Stimulated activated CD8-positive, alpha-beta memory T cell treated with anti-CD3 and anti-CD28 coated beads, Interleukin-15, amount 100 ng/mL, for 48 hours (primary cell): ENCODE results near the gene CENPW.
A peak's percentile ranks its signal among the peaks of the same experiment; 100 is the strongest.

Source experiments
- DNase-seq, 2 donors: peaks; one replicate each; pipeline ENCODE4 v3.0.0-alpha.2; 2020; ENCODE audit warnings: low read depth in 2 of 2

Gene CENPW

GRCh38 chr6:126339796-126340609 is at the start of gene CENPW:
CENPW (plus strand) TSS chr6:126340115; CDS start chr6:126340274, 159 bp downstream.
- DNase-seq = peak; percentile 87 to 93

- no peak for DNase-seq
These were observed 45.9 kb upstream of the CENPW start for GRCh38 chr6:126293891-126294524.

GRCh38 chr6:126300126-126300525 is 39.8 kb upstream of the CENPW start:
- no peak for DNase-seq

- no peak for DNase-seq
These were observed 39.2 kb upstream of the CENPW start for GRCh38 chr6:126300735-126301134.

- no peak for DNase-seq
These were observed 37.7 kb upstream of the CENPW start for GRCh38 chr6:126302191-126302590.

GRCh38 chr6:126307849-126308248 is 32.1 kb upstream of the CENPW start:
- DNase-seq = no peak

GRCh38 chr6:126308362-126308761 is 31.6 kb upstream of the CENPW start:
- DNase-seq = no peak

- no peak for DNase-seq
These were observed 27.8 kb upstream of the CENPW start for GRCh38 chr6:126312013-126312665.

- DNase-seq = no peak
These were observed 26.0 kb upstream of the CENPW start for GRCh38 chr6:126313941-126314340.

- DNase-seq = no peak
These were observed 21.1 kb upstream of the CENPW start for GRCh38 chr6:126318797-126319196.

GRCh38 chr6:126333729-126334128 is 6.2 kb upstream of the CENPW start:
- DNase-seq = no peak

- DNase-seq = no peak
These were observed 4.7 kb upstream of the CENPW start for GRCh38 chr6:126335210-126335609.

GRCh38 chr6:126337323-126337722 is 2.6 kb upstream of the CENPW start:
- no peak for DNase-seq

- no peak for DNase-seq
These were observed 1.2 kb downstream of the CENPW start for GRCh38 chr6:126341126-126341525.

GRCh38 chr6:126344181-126344580 is 4.3 kb downstream of the CENPW start:
- no peak for DNase-seq

GRCh38 chr6:126351960-126352359 is 12.0 kb downstream of the CENPW start:
- DNase-seq = no peak

- DNase-seq = no peak
These were observed 12.6 kb downstream of the CENPW start for GRCh38 chr6:126352514-126352913.

- no peak for DNase-seq
These were observed 16.6 kb downstream of the CENPW start for GRCh38 chr6:126356526-126356925.

GRCh38 chr6:126359936-126360537 is 20.1 kb downstream of the CENPW start:
- DNase-seq = no peak

GRCh38 chr6:126361832-126362440 is 22.0 kb downstream of the CENPW start:
- no peak for DNase-seq

- DNase-seq = no peak
These were observed 27.9 kb downstream of the CENPW start for GRCh38 chr6:126367849-126368248.

GRCh38 chr6:126372626-126373025 is 32.7 kb downstream of the CENPW start:
- no peak for DNase-seq
